Measurements from ENCODE around the gene GPR183. TPM values are rescaled to one million over a fixed set of nuclear protein-coding genes. Genes with fewer than 3 reads are reported as not detected.

Gene GPR183
- total RNA-seq, 1 experiment from 2014 or later, result 0.30 TPM

DNA sequence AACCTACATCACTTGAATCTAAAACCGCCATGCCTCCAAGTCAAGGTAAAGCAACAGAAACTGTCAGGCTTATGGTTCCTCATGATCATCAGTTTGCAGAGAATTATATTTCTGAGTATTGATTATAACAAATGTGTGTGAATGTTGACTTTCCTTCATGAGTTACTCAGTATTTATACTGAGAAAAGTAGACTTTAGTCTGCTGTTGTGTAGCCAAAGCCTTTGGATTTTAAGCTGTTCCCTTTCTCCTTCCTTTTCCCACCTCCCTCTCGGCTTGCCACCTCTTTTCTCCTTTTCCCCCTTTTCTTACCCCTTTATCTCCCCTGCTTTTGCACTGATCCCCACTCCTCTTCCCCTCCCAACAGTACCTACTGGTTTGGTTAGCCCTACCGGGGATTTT, 28.4 kb downstream of the GPR183 start:
- Histone ChIP-seq H3K27me3 (ENCODE audit: insufficient read depth, low read length) (no peaks in the 10 kb centered on the region), H3K36me3 (ENCODE audit: control insufficient read depth in 1 of 2, insufficient read depth in 2 of 2, low read length in 2 of 2) (no peaks in the 10 kb centered on the region), H2AFZ (ENCODE audit: low read depth, low read length, poor library complexity, severe bottlenecking) (no peak overlapping the region), H3K9me2 (ENCODE audit: insufficient read depth) (no peaks in the 10 kb centered on the region), H3K79me2 (ENCODE audit: insufficient read depth, low read length) (peaks cover 24% of the 10 kb centered on the region; the same call in 1 of the 2 replicates), H4K20me1 (ENCODE audit: insufficient read depth) (no peaks in the 10 kb centered on the region), H3K4me3 (replicated peaks in 1 of 2; ENCODE audit: low read depth in 1 of 2, low read length in 2 of 2) (no peak overlapping the region), H3K9ac (ENCODE audit: low read length) (no peak overlapping the region), H3K9me3 (ENCODE audit: control insufficient read depth in 1 of 2, insufficient read depth in 1 of 2, low read depth in 1 of 2, low read length in 2 of 2) (no peaks in the 10 kb centered on the region), H3K27ac (ENCODE audit: low read depth, low read length) (no peak overlapping the region), H3K4me2 (ENCODE audit: low read length) (no peak overlapping the region), H3K4me1 (ENCODE audit: control insufficient read depth in 1 of 2, insufficient read depth in 2 of 2, low read length in 2 of 2) (peaks cover 0 to 4% of the 10 kb centered on the region in 2 experiments; a peak in 1 of 4 replicates)
- RAD21 ChIA-PET (ENCODE audit: low non-redundant PET in 1 of 2, low total read pairs in 2 of 2, uncharacterized antibody in 2 of 2, unreplicated experiment in 2 of 2), result no interaction called here
- POLR2A ChIA-PET, result no interaction called here
- BruUV-seq (replicated peaks), result no TSS peak
- DNase-seq (ENCODE audit: low read depth, low spot score) (no peak), ATAC-seq (no peak)
- no peak for TF ChIP-seq EZH2phosphoT487 (IDR thresholded peaks at IDR 0.05; ENCODE audit: borderline replicate concordance)
- no peak for TF ChIP-seq RAD21 (IDR thresholded peaks at IDR 0.05; ENCODE audit: low read depth)
- no peak for TF ChIP-seq EGR1 (IDR thresholded peaks at IDR 0.05; ENCODE audit: low read depth)
- intact Hi-C loops (cut with micrococcal nuclease), result no loop called here
- CTCF ChIA-PET, result no interaction called here

DNA sequence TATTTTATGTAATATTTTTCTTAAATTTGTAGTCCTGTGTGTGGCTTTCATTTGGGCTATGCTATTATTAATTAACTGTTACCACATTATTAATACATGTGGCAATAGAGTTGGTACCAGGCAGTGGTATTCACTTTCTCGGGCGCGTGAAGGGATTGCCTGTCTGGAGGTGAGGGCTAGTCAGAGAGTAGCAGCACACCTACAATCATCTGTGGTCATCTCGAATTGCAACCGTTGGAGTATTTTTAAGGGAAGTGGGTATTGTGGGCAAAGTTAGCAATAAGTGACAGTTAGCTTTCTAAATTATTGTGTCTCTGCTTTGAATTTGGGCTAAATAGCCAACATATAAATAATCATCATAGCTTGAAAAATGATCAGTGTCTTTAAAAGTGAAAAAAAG, 29.0 kb downstream of the GPR183 start:
- intact Hi-C loops (cut with micrococcal nuclease), result no loop called here
- no peaks in the 10 kb centered on the region for H3K36me3 ChIP-seq (ENCODE audit: control insufficient read depth in 1 of 2, insufficient read depth in 2 of 2, low read length in 2 of 2)
- no peak overlapping the region for H3K4me3 ChIP-seq (replicated peaks in 1 of 2; ENCODE audit: low read depth in 1 of 2, low read length in 2 of 2)
- no peak overlapping the region for H2AFZ ChIP-seq (ENCODE audit: low read depth, low read length, poor library complexity, severe bottlenecking)
- RAD21 ChIA-PET (ENCODE audit: low non-redundant PET in 1 of 2, low total read pairs in 2 of 2, uncharacterized antibody in 2 of 2, unreplicated experiment in 2 of 2), result no interaction called here
- H4K20me1 ChIP-seq (ENCODE audit: insufficient read depth), result no peaks in the 10 kb centered on the region
- no peak for ATAC-seq
- no peak for DNase-seq (ENCODE audit: low read depth, low spot score)
- POLR2A ChIA-PET, result no interaction called here
- no peak overlapping the region for H3K9ac ChIP-seq (ENCODE audit: low read length)
- H3K27me3 ChIP-seq (ENCODE audit: insufficient read depth, low read length), result no peaks in the 10 kb centered on the region
- no TSS peak for BruUV-seq (replicated peaks)
- no peak overlapping the region for H3K4me2 ChIP-seq (ENCODE audit: low read length)
- H3K4me1 ChIP-seq (ENCODE audit: control insufficient read depth in 1 of 2, insufficient read depth in 2 of 2, low read length in 2 of 2), result peaks cover 0 to 4% of the 10 kb centered on the region in 2 experiments; a peak in 1 of 4 replicates
- H3K79me2 ChIP-seq (ENCODE audit: insufficient read depth, low read length), result peaks cover 21% of the 10 kb centered on the region; the same call in 1 of the 2 replicates
- TF ChIP-seq ZFX (IDR thresholded peaks at IDR 0.05) (no peak), TCF7L2 (IDR thresholded peaks at IDR 0.05; ENCODE audit: borderline replicate concordance, extremely low read depth, insufficient read depth, insufficient read length) (no peak), EZH2 (IDR thresholded peaks at IDR 0.05) (no peak), SRF (IDR thresholded peaks at IDR 0.05; ENCODE audit: low read depth) (no peak), POLR2AphosphoS5 (IDR thresholded peaks at IDR 0.05; ENCODE audit: low read depth, low read length) (no peak), ELF1 (IDR thresholded peaks at IDR 0.05; ENCODE audit: borderline replicate concordance, low read depth) (no peak), CBX3 (IDR thresholded peaks at IDR 0.05; ENCODE audit: low read depth) (no peak), SP1 (IDR thresholded peaks at IDR 0.05; ENCODE audit: low read depth) (no peak), SIN3A (IDR thresholded peaks at IDR 0.05; ENCODE audit: low read depth) (no peak), EGR1 (IDR thresholded peaks at IDR 0.05; ENCODE audit: low read depth) (no peak), RAD21 (IDR thresholded peaks at IDR 0.05; ENCODE audit: low read depth) (no peak), ZNF274 (IDR thresholded peaks at IDR 0.05; ENCODE audit: low read depth, low read length) (no peak)
- TF ChIP-seq, protein P1, sequence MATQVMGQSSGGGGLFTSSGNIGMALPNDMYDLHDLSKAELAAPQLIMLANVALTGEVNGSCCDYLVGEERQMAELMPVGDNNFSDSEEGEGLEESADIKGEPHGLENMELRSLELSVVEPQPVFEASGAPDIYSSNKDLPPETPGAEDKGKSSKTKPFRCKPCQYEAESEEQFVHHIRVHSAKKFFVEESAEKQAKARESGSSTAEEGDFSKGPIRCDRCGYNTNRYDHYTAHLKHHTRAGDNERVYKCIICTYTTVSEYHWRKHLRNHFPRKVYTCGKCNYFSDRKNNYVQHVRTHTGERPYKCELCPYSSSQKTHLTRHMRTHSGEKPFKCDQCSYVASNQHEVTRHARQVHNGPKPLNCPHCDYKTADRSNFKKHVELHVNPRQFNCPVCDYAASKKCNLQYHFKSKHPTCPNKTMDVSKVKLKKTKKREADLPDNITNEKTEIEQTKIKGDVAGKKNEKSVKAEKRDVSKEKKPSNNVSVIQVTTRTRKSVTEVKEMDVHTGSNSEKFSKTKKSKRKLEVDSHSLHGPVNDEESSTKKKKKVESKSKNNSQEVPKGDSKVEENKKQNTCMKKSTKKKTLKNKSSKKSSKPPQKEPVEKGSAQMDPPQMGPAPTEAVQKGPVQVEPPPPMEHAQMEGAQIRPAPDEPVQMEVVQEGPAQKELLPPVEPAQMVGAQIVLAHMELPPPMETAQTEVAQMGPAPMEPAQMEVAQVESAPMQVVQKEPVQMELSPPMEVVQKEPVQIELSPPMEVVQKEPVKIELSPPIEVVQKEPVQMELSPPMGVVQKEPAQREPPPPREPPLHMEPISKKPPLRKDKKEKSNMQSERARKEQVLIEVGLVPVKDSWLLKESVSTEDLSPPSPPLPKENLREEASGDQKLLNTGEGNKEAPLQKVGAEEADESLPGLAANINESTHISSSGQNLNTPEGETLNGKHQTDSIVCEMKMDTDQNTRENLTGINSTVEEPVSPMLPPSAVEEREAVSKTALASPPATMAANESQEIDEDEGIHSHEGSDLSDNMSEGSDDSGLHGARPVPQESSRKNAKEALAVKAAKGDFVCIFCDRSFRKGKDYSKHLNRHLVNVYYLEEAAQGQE (IDR thresholded peaks at IDR 0.05; ENCODE audit: low read depth), result no peak
- TF ChIP-seq, protein P2, sequence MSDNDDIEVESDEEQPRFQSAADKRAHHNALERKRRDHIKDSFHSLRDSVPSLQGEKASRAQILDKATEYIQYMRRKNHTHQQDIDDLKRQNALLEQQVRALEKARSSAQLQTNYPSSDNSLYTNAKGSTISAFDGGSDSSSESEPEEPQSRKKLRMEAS (IDR thresholded peaks at IDR 0.05), result no peak
- TF ChIP-seq, protein P3, sequence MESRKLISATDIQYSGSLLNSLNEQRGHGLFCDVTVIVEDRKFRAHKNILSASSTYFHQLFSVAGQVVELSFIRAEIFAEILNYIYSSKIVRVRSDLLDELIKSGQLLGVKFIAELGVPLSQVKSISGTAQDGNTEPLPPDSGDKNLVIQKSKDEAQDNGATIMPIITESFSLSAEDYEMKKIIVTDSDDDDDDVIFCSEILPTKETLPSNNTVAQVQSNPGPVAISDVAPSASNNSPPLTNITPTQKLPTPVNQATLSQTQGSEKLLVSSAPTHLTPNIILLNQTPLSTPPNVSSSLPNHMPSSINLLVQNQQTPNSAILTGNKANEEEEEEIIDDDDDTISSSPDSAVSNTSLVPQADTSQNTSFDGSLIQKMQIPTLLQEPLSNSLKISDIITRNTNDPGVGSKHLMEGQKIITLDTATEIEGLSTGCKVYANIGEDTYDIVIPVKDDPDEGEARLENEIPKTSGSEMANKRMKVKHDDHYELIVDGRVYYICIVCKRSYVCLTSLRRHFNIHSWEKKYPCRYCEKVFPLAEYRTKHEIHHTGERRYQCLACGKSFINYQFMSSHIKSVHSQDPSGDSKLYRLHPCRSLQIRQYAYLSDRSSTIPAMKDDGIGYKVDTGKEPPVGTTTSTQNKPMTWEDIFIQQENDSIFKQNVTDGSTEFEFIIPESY (IDR thresholded peaks at IDR 0.05; ENCODE audit: extremely low read depth, insufficient replicate concordance, low read length), result no peak
- TF ChIP-seq, protein P4, sequence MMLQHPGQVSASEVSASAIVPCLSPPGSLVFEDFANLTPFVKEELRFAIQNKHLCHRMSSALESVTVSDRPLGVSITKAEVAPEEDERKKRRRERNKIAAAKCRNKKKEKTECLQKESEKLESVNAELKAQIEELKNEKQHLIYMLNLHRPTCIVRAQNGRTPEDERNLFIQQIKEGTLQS (IDR thresholded peaks at IDR 0.05), result no peak
- no peaks in the 10 kb centered on the region for H3K9me2 ChIP-seq (ENCODE audit: insufficient read depth)
- no peaks in the 10 kb centered on the region for H3K9me3 ChIP-seq (ENCODE audit: control insufficient read depth in 1 of 2, insufficient read depth in 1 of 2, low read depth in 1 of 2, low read length in 2 of 2)
- H3K27ac ChIP-seq (ENCODE audit: low read depth, low read length), result no peak overlapping the region
- CTCF ChIA-PET, result no interaction called here

Data from HCT116 (cell line).